Femur (tissue), 1 donor: ENCODE measurements around the gene ASB1.

ENCODE experiments used
- DNase-seq: peaks from one replicate; pipeline ENCODE4 v3.0.0-alpha.2; 2017

ASB1 gene

GRCh38 chr2:238446371-238446770 is 19.6 kb downstream of the ASB1 start:
- no peak for DNase-seq

GRCh38 chr2:238448031-238448955 is 21.6 kb downstream of the ASB1 start:
- no peak for DNase-seq

DNA sequence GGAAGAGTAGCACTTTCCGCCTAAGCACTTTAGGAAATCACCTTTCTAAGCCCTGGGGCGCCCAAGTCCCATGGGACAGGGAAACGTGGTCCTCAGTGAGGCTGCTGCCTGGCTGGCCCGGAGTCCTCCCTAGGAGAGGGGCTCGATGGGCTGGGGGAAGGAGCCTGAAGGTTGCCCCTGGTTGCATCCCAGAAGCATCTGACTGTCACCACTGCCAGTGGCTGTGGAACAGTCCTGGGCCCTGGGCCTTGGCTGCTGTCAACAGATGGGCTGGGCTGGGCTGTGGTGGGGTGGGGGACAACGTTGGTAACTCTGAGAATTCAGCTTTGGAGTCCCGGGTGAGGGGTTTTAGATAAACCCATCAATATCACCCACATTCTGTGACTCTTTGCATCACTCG is 22.5 kb downstream of the ASB1 start:
- no peak for DNase-seq

DNA sequence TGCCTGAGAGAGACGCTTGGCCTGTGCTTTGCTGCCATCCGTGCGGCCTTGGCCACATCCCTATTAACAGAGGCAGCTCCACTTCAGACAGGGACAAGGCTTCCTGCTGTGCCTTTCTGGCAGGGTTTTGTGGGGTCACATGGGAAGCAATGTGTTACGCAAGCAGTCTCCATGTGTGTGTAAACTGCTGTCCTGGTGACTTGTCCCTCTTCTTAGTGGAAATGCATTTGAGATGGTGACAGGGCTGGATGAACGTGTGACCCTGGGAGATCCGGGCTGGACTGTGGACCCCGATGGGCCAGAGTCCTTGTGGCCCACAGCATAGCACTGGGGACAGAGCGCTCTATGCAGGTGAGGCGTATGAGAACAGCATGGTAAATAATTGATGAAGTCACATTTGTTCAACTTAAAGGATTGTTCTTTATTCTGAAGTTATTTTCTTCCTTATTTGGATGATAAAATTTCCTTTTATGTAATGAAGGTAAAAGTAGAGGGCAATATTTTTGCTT is 23.2 kb downstream of the ASB1 start:
- DNase-seq, result no peak

DNA sequence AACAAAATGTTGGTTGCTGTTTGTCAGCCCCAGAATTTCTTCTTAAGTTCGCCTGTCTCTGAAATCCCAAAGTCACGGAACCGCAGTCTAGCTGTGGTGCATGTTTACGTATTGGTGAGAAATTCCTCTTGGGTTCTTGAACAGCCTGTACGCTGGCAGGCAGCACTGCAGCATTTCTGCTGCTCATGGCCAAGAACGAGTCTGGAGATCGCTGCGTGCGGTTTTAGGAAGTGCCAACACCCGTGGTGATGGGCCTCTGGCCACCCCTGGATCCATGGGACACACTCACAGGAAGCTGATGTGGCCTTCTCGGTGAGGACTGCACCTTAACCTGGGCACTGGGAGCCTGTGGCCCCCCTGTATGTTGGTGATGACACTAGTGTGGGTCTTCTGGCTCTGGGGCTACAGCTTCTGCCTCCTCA is 23.7 kb downstream of the ASB1 start:
- no peak for DNase-seq

DNA sequence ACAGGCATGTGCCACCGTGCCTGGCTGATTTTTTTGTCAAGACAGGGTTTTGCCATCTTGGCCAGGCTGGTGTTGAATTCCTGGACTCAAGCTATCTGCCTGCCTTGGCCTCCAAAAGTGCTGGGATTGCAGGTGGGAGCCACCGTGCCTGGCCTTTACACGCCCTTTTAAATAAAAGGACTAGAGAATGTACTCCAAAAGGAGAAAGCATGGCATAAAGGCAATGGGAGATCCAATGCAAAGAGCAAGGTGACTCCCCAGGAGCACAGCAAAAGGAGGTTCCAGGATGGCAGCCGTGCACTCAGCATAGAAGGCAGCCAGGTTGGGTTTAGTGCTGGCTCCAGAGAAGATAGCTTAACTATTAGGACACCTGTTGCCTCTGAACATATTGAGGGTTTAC is 27.1 kb downstream of the ASB1 start:
- no peak for DNase-seq

GRCh38 chr2:238456449-238456848 is 29.7 kb downstream of the ASB1 start:
- no peak for DNase-seq

- no peak for DNase-seq
Measured at GRCh38 chr2:238456970-238457926, 30.5 kb downstream of the ASB1 start.

DNA sequence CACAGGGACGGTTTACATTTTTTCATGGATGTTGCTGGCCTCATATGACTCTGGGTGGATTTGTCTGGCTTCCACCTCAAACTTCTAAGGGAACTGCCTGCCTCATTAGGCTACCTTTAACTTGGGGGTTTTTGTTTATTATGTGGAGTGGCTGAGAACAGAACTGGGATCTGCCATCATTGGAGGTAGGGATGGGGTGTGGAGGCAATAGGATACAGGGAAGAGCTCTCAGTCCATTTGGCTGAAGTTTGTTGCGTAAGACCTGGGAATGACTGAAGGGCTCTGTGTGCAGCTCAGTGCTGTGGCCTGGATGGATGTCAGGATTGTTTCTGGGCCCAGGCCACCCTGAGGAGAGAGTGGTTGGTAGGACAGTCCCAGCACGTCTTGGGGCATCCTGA is 31.2 kb downstream of the ASB1 start:
- no peak for DNase-seq

- peak; percentile 74 for DNase-seq
Measured at GRCh38 chr2:238458651-238459050, 31.9 kb downstream of the ASB1 start.

DNA sequence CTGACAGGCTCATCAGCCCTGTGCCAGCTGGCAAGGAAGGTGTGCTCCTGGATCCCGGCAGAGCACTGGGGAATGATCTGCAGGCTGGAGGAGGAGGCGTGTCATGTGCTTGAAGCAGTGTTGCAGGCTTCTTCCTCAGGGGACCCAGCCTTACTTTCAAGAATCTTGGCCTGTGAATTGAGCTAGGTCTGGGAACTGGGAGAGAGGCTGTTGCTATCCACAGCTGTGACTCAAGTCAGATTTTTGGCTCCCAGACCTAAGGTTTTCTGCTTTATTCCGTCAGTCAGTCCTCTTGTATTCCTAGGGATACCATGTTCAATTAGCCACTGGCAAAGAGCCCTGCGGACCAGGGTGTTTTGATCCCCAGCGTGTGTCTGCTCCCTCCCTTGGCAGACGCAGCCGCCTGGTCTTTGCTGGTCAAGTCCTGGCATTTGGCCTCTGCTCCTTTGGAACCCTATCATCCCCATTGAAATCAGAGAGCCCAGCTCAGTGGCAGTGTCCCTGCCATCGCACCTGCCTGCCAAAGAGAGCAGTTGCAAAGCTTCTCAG is 32.4 kb downstream of the ASB1 start:
- DNase-seq, result peak; percentile 88

GRCh38 chr2:238461051-238461450 is 34.3 kb downstream of the ASB1 start:
- DNase-seq, result no peak

GRCh38 chr2:238461491-238461890 is 34.8 kb downstream of the ASB1 start:
- DNase-seq, result no peak

DNA sequence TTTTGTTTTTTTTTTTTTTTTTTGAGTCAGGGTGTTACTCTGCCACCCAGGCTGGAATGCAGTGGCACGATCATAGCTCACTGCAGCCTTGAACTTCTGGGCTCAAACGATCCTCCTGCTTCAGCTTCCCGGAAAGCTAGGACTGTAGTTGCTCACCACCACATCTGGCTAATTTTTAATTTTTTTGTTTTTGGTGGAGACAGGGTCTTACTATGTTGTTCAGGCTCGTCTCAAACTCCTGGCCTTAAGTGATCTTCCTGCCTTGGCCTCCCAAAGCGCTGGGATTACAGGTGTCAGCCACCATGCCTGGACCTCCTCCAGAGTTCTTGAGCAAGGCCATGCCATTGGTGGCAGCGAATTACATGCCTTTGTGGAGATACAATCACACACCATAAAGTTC is 35.2 kb downstream of the ASB1 start:
- DNase-seq, result no peak

DNA sequence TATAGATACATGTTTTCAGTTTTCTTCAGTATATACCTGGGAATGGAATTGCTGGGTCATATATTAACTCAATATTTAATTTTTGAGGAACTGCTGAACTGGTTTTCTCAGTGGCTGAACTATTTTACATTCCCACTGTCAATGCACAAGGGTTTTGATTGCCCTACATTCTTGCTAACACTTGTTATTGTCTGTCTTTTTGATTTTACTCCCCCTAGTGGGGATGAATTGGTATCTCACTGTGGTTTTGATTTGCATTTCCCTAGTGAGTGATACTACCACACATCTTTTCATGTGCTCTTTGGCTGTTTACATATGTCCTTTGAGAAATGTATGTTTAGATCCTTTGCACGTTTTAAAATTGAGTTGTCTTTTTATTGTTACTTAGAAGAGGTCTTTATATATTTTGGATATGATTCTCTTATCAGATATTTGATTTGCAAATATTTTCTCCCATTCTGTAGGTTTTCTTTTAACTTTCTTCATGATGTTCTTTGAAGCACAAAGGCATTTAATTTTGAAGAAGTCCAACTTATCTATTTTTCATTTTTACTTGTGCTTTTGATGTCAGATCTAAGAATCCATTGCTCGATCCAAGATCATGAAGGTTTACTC is 36.2 kb downstream of the ASB1 start:
- DNase-seq, result no peak

DNA sequence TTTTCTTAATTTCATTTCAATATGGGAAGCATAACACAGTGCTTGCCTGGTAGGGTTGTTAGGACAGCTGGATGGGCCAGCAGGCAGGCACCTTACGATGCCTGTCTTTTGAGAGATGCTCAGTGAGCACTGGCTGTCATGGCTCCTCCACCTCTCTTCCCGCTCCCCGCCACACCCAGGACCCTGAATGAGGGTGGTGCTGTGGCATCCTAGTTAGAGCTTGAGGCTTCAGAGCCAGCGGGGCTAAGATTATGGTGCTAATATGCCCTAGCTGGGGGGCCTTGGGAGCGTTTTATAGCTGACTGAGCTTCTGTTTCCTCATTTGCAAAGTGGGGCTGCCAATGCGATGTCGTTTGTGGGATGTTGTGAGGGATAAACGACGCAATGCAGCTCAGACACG is 37.7 kb downstream of the ASB1 start:
- DNase-seq, result no peak

GRCh38 chr2:238465487-238466242 is 38.9 kb downstream of the ASB1 start:
- DNase-seq, result no peak

GRCh38 chr2:238466243-238466756 is 39.6 kb downstream of the ASB1 start:
- no peak for DNase-seq

GRCh38 chr2:238467062-238467461 is 40.3 kb downstream of the ASB1 start:
- DNase-seq, result no peak

DNA sequence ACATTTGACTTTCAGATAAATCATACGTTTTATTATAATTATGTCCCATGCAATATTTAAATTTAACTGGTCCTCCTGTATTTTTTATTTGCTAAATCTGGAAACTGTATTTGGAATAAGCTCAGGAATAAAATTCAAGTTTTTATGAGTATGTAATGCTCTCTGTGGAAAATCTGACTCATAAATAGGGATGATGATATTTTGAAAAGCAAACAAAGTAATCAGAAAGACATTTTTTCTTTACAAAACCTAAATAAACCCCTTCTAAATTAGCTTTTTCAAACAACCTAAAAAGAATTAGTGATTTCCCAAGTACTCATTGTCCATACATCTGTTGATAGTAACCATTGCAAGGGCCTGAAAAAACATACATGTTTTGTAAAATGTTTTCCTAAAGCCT is 41.1 kb downstream of the ASB1 start:
- no peak for DNase-seq

GRCh38 chr2:238469155-238469554 is 42.4 kb downstream of the ASB1 start:
- no peak for DNase-seq

DNA sequence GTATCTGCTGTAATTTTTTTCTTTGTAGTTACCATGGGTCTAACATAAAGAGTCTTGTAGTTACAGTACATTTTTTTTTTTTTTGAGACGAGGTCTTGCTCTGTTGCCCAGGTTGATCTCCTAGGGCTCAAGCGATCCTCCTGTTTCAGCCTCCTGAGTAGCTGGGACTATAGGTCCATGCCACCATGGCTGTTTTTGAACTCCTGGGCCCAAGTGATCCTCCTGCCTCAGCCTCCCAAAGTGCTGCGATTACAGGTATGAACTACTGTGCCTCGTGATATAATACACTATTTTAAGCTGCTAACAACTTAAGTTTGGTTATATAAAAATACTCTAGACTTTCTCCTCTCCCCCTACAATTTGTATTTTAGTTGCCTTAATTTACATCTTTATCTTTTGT is 46.3 kb downstream of the ASB1 start:
- DNase-seq, result no peak
